K562 (cell line): Measurements from ENCODE around the gene ROBO1. TPM values are rescaled to one million over a fixed set of nuclear protein-coding genes. Genes with fewer than 3 reads are reported as not detected.

Experiments used
- ETV6 ChIP-seq, 3 experiments: fragments of 150-350 bp in 1 of 3; sonication (generic) in 1 of 3; formaldehyde crosslinking in 1 of 3; IDR thresholded peaks; 2 replicates each; pipeline versions ENCODE4 v1.6.1 to v1.8.0; 2014 to 2022; ENCODE audit warnings: borderline replicate concordance in 2 of 3, low read depth in 2 of 3, antibody characterized with exemption in 1 of 3, low read length in 1 of 3, mild to moderate bottlenecking in 1 of 3, missing genetic modification reagents in 1 of 3
- POLR2AphosphoS2 ChIP-seq: IDR thresholded peaks from 2 replicates; pipeline ENCODE4 v1.6.1; 2012; ENCODE audit warnings: low read length, improper control_type of control experiment
- REST ChIP-seq, 2 experiments: fragments of 450-650 bp; formaldehyde crosslinking in 1 of 2; IDR thresholded peaks; 2 replicates each; pipeline versions ENCODE4 v1.4.0 to v1.6.1; 2014 to 2020; ENCODE audit warnings: mild to moderate bottlenecking in 2 of 2, borderline replicate concordance in 1 of 2, low read depth in 1 of 2
- polyA plus RNA-seq, 8 experiments: library from polyadenylated mRNA; depleted of rRNA in 4 of 8; stranded (reverse) in 5 of 8; unstranded in 3 of 8; fragments of >200 nt; fragmentation: Nextera tagmentation in 2 of 8; fragmentation: Illumina TruSeq in 1 of 8; extraction: Ambion mirVana in 2 of 8; extraction: Trizol in 1 of 8; gene quantifications; 2 replicates each; pipeline versions ENCODE4 v1.2.1 to v1.2.3, GENCODE V29; 2011 to 2014; ENCODE audit warnings: inconsistent platforms in 1 of 8, missing spikeins in 1 of 8
- total RNA-seq, 7 experiments: library from RNA; depleted of rRNA in 6 of 7; stranded (reverse); fragments of >200 nt in 6 of 7; fragmentation: Illumina TruSeq in 2 of 7; extraction: Trizol in 2 of 7; gene quantifications; 2 replicates each; pipeline versions ENCODE4 v1.2.1 to v1.2.3, GENCODE V29; 2011 to 2021; ENCODE audit warnings: low replicate concordance in 1 of 7
- TF ChIP-seq, protein P1 (sequence below), 2 experiments: fragments of 200-800 bp in 1 of 2; sonication (Bioruptor generic) in 1 of 2; sonication (generic) in 1 of 2; formaldehyde crosslinking in 1 of 2; IDR thresholded peaks in 1 of 2; conservative IDR thresholded peaks in 1 of 2; 2 replicates each; pipeline versions ENCODE4 v1.5.0 to v1.6.1; 2016 to 2020; ENCODE audit warnings: missing compliant biosample characterization in 1 of 2, missing genetic modification characterization in 1 of 2, missing genetic modification reagents in 1 of 2

ROBO1 gene
- total and polyA plus RNA-seq, 9 of the 15 experiments (the other 6 are each of a cell fraction or from before 2014, with no cell fraction given), result 0.01 to 0.53 (median 0.17) TPM; not detected in 5

GRCh38 chr3:78848392-78849288 lies 919.2 kb downstream of the ROBO1 start (continued):
- TF ChIP-seq REST (IDR thresholded peaks at IDR 0.05; ENCODE audit: borderline replicate concordance) (no peak), REST (CRISPR knock-in tag; IDR thresholded peaks at IDR 0.05; ENCODE audit: low read depth) (no peak), ETV6 (IDR thresholded peaks at IDR 0.05; ENCODE audit: borderline replicate concordance in 1 of 2, low read depth in 2 of 2, low read length in 1 of 2) (no peak), ETV6 (CRISPR knock-in tag; IDR thresholded peaks at IDR 0.05; ENCODE audit: borderline replicate concordance) (no peak), POLR2AphosphoS2 (no peak)
- TF ChIP-seq, protein P1, sequence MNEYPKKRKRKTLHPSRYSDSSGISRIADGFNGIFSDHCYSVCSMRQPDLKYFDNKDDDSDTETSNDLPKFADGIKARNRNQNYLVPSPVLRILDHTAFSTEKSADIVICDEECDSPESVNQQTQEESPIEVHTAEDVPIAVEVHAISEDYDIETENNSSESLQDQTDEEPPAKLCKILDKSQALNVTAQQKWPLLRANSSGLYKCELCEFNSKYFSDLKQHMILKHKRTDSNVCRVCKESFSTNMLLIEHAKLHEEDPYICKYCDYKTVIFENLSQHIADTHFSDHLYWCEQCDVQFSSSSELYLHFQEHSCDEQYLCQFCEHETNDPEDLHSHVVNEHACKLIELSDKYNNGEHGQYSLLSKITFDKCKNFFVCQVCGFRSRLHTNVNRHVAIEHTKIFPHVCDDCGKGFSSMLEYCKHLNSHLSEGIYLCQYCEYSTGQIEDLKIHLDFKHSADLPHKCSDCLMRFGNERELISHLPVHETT (CRISPR knock-in tag; conservative IDR thresholded peaks at IDR 0.05 in 1 of 2, IDR thresholded peaks at IDR 0.05 in 1 of 2), result no peak
- TF ChIP-seq, all 486 proteins: peak for 0
